ENCODE data around the gene KLHL29.

The KLHL29 gene

DNA sequence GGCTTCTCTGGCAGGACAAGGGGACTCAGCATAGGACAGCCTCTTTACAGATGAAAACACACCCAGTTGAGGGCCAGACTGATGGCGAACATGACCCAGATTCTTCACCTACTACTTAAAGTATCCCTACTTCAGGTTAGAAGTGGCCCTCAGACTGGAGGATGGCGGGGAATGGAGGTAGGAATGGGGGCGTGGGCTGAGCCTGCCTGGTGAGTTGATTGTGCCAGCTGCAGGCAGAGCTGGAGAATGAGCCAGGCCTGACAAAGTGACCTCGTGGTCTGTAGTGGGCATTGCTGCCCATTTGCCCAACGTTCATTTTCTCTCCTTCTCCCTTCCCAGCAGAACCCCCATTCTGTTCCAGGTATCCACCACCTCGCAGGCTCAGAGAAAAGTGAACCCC, 186.1 kb downstream of the KLHL29 start:
- DNase-seq (ENCODE audit: low read depth), result no peak

DNA sequence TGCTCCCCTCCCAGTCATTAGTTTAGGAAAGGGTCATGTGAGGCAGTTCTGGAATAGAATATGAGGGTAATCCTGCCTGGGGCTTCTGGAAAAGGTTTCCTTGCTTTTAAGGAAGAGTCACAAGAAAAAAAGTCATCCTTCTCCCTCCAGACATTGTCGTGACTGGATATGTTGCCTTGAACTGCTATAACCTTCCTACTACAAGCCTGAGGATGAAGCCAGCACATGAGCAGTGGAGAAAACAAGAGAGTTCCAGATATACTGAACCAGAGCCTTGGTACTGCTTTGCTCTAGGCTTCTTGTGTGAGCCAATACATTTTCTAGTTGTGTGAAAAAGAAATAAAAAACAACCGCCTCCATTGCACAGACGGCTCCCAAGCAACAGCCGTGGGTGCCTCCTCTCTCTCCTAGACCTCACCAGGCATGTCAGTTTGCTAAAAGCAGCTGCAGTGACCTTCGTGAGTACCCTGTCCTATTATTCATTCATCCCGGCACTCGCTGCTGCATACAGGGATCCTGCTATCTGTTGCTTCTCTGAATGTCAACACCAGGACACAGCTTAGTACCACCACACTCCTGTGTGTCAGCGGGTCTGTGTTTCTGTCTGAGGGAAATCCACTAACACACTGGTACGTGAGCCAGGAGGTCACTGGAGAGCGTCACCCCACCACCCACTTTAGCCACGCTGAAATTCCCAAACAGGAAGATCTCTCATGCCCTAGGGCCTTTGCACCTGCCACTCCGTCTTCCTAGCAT, 186.7 kb downstream of the KLHL29 start:
- DNase-seq (ENCODE audit: low read depth), result no peak

DNA sequence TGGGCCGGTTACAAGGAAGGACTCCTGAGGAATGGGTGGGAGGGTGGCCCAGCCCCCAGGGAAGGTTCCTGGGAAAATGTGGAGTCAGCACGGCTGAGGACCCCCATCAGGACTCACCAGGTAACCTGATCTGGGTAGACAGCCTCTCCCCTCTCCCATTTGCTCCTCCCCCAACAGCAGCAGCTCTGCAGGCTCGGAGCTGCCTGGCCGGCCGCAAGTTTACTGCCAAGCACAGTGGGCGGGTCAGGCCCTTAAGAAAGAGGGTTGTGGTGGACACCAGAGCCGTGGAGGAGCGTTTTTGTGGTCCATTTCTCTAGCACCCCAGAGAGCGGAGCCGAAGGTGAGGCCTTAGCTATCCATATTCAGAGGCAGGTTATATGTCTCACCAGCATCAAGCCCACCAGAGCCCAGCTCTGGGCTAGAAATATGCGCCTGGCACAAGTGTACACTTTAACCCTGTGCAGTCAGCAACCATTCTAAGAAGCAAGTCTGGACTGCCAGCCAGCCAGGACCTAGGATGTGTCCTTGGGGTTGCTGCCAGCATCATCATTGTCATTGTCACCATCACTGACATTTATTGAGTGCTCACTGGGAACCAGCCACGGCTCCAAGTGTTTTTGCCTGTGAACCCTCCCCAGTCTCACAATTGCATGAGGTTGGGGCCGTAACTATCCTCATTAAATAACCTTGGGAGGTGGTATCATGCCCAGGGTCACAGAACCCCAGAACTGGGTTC, 190.1 kb downstream of the KLHL29 start:
- DNase-seq (ENCODE audit: low read depth), result no peak

DNA sequence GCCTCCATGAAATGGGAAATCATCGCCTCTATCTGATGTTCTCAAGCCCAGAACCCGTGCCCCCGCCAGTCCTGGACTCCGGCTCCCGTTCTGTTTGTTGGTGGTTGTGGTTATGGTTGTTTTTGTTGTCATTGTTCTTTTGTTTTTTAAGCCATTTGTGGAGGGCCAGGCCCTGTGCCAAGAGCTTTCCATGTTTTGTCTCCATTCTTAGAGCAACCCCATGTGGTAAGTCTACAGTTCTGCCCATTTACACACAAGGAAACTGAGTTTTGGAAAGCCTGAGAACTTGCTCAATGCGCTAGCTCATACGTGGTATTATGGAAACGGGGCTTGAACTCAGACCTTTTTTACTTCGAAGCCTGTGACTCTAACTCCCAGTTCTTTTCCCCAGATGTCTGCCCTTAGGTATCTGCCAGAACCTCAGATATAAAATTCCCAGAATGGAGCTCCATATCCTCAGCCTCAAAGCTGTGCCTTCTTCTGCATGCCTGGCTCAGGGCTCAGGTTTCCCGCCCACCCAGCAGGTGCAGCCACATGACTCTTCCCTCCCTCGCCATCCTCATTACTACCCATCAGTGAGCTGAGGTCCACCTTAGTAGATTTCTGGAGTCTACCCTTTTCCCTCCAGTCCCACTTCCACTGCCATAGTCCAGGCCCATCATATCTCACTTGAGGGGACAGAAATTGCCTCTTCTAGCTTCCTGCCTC, 194.1 kb downstream of the KLHL29 start:
- DNase-seq (ENCODE audit: low read depth), result no peak

DNA sequence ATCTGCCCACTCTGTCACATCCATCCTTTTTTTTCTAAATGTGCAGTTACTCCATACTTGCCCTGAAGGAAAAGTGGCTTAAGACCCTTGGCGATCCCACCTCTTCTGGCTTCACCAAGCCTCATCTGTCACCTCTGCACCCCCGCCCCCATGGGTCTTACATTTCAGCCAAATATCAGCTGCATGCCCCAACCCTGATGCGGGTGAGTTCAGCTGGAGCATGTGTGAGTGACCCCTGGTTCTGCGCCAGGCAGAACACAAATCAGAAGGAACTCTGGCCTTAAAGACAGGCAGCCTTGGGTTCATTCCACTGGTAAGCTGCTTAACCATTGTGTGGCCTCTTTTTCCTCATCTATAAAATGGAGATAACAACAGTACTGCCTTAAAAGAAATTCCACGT, 194.7 kb downstream of the KLHL29 start:
- no peak for DNase-seq (ENCODE audit: low read depth)

DNA sequence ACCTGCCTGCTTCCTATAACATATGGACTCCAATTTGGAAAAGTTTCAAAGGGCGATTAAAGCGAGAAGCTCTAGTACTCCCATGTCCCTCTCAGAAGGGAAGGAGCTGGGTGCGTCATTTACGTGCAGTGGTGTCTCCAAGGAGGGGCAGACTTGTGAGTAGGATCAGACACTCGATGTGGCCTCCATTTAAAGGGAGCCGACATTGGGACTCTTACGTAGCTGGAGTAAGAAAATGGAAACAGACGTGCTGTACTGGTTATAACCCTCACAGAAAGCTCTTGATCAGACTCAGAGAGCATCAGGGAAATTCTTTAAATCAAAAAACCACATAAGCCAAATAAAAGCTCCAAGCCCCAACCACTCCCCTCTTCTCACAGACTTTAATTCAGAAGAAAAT, 198.5 kb downstream of the KLHL29 start:
- no peak for DNase-seq (ENCODE audit: low read depth)

DNA sequence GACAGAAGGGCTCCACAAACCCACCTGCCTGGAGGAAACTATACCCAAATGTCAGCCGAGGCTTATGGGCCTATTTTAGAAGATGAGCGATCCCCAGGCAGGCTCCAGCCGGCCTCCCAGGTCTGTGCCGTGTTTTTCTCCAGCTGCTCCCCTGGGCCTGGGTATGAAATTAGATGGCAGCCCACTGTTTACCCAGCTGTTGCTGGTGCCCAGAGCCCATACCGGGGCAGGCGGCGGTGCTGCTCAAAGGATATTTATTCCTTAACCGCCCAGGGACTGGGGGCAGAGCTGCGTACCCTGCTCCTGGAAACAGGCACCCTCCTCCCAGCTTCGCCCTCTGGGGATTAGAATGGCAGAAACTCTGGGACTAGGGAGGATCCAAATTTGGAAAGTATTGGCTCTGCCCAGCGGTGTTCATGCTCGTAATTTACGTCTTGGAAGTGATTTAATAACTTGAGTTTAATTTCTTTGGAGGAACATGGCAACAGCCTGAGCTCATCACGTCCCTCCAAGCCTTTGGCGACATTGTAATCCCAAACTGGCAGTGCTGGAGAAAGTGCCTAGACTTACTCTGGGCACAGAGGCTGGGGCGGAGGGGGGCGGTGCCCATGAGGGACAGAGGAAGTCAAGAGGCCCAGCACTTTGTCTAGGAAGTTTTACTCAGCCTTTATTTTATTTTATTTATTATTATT, 199.2 kb downstream of the KLHL29 start:
- DNase-seq (ENCODE audit: low read depth), result no peak

DNA sequence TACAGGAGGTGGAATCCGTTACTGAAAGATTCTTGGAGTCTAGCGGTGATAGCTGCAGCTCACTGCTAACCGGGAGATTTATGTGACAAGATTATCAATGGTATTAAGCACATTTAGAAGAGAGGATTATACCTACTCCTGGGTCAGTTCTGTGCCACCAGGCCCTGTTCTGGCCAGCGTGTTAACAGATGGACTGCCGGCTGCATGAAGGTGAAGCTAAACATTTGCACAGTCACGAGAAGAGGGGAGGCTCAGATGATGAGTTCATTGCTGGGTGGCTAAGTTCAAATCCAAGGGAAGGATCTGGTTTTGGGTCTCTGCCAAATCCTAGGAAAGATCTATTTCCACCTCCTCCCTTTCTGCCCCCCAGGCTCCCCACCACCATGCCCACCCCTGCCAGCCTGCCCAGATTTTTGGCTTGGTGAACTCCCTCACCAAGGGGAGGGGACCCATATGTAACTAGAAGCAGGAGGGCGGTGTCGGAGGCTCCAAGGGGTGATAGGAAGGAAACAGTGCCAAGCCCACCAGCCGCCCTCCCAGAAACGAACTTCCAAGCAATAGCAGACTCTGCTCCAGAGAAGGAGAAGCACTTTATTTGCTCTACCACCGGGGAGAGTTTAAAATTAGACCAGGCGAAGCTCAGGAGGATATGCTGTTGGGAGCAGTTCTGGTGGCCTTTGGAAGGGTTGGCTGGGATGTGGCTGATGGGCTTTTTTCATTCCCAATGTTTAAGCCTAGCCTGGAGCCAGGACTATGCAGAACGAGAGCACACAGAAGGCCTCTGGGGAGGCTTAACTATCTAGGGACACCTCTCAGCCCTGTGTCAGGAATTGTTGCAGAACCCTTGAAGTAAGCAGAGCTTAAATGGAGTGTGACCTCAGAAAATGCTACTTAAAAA, 200.5 kb downstream of the KLHL29 start:
- DNase-seq (ENCODE audit: low read depth), result no peak

DNA sequence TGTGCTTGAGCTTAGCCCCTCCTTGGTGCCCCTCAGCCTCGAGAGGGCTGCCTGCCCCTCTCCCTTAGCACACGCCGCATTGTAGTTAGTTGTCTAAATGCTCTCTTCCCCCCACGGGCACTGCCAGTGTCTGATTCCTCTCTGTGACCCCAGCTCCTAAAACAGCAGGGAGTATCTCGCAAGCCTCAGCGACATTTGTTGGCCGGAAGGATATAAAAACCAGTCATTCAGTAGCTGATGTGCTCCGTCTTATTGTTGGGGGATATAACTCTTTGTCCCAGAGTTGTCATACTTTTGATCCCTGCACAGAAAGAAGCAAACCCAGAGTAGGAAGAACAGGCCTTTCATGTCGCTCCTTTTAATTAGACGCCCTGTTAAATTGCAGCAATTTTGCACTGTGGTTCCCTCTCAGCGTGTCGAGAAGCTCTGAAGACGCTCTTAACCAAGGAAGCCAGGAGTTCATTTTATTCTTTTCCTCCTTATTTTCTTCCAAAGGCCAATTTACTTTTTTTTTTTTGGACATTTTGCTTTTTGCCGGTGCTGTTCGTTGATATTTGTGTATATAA, 201.8 kb downstream of the KLHL29 start:
- DNase-seq (ENCODE audit: low read depth), result no peak

DNA sequence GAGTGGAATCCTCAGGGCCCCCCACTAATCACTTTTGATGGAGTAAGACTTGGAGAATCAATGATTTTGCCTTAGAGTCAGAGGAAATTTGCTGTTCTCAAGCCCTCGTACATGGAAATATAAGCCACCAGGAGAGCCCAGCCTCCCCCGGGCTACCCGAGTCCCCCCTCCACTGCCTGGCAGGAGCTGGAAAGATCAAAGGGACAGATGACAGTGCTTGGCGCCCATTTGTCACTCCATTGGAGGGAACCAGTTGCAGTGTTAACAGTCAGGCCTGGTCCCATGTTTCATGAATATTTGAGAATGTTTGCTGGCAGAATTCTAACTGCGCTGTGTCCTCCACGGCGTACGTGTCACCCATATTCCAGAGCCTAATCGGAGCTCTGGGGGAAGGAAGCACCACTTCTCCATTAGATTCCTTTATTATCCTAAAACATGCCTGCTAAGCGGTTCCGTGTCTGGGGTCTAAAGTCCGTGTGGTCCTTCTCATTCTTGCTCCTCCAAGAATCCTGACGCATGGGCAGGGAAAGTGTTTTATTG, 202.4 kb downstream of the KLHL29 start:
- no peak for DNase-seq (ENCODE audit: low read depth)

DNA sequence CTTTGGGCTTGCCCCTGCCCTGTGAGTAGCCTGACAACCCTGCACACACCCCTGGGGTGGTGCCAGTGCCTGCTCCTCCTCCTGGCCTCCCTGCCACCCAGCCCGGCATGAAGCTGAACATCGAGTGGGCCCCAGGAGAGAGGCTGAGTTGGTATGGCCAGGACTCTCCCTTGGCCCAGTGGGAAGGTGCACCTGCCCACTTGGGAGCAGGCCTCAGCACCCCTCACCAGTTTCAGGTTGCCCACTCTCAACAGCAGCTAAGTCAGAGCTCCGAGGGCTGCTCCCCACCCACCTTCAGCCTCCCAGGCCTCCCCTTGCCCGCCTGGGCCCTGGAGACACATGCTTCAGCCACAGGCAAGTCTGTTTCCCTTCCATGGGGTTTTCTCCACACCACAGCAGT, 203.1 kb downstream of the KLHL29 start:
- DNase-seq (ENCODE audit: low read depth), result no peak

DNA sequence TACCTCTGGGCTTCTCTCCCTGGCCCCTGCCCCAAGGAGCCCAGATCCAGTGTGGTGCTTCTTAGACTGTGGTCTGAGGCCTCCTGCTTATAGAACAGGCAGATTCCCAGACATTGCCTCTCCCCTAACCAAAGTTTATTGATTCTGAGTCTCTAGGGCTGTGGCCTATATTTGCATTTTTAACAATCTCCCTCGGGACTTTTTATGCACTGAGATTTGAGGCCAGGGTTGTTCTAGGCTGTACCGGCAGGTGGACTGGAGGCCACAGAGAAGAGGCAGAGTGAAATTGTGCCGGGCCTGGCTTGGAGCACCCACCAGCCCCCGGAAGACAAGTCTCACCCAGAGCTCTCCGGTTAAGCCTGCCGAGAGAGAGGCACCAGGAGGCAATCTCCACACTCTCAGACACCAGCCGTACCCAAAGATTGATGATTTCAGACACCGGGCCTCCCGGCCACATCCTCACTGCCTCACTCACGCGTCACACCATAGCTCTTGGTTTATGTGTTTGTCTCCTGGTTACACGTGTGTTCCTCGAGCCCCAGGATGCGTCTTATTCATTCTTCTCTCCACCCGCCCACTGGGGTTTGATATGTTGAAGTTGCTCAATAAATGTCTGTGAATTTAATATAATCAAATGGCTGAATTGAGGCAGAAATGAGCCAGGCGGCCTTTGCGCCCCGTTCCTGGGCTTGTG, 203.7 kb downstream of the KLHL29 start:
- DNase-seq (ENCODE audit: low read depth), result no peak

DNA sequence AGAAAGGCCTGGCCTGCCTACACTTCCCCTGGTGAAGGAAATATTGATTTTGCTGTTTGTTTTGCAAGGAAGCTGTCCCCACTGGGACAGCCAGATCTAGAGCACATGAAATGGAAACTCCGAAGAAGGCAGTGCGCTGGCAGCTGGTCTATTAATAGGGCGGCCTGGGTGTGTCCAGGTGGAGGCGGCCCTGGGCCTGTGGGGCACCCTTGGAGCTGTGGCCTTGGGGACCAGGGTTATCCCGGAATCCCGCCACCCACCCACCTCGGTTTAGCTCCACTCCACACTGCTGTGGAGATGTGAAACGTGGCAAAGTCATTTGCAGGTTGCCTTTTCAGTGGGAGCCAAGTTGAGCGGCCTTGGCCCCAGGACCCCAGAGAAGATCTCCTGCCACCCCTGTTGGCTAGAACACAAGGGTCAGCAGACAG, 204.3 kb downstream of the KLHL29 start:
- no peak for DNase-seq (ENCODE audit: low read depth)

DNA sequence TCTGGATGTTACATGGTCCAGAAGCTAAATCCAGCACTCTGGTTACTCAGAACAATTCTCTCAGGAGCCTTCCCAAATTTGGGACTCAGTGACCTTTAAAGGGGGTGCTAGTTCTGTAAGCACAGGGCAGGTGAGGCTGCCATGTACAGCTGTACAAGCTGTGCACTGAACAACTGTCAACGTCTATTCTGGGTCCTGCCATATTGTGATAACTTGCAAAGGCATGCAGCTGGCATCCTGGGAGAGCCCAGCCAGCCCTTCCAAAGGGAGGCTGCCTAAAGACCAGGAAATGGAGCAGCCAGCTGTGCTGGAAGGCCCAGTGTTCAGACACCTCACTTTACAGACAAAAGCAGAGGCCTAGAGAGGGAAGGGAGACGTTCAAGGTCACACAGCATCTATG, 204.8 kb downstream of the KLHL29 start:
- peak; percentile 32 for DNase-seq (ENCODE audit: low read depth)

DNA sequence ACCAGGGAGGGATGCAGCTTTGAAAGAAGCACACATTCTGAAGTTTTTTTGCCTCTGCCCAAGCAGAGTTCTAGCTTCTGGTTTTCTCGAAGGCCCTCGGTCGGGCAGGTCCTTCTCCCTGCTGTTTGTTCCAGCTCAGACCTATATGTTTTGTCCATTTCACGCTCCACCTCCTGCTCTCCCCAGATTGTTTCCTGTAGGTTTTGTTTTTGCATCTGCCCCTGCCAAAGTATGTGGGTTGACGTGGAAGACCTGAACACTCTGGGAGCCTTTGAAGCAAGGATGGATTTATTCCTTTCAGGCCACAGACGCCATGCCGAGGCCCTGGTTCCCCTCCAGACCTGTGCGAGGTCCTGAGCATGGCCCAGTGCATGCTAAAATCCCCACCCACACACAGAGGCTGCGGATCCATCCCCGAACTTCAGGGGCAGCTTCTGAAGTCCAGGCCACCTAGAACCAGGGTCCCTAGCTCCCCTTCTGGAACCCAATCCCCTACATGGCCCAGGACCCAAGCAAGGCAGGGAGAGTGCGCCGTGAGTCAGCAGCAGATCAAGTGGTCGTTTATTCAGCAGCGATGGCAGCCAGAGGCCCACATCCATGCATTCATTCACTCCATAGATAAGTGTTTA, 205.4 kb downstream of the KLHL29 start:
- DNase-seq (ENCODE audit: low read depth), result no peak

DNA sequence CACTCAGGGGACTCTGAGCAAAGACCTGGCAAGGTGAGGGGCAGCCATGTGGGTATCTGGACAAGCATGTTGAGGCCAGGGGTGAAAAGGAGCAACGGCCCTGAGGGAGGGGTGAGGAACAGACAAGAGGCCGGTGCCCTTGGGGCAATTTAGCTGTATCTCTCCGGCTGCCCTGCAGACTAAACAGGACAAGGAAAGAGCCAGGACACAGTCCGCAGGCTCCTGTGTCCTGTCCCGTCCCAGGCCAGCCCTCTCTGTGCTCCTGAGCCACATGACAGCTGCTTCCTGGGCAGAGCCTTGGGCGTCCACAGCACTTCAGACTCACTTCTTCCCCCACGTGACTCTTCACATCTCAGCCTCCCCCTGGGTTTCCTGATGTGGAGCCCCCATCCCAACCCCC, 206.1 kb downstream of the KLHL29 start:
- DNase-seq (ENCODE audit: low read depth), result no peak

DNA sequence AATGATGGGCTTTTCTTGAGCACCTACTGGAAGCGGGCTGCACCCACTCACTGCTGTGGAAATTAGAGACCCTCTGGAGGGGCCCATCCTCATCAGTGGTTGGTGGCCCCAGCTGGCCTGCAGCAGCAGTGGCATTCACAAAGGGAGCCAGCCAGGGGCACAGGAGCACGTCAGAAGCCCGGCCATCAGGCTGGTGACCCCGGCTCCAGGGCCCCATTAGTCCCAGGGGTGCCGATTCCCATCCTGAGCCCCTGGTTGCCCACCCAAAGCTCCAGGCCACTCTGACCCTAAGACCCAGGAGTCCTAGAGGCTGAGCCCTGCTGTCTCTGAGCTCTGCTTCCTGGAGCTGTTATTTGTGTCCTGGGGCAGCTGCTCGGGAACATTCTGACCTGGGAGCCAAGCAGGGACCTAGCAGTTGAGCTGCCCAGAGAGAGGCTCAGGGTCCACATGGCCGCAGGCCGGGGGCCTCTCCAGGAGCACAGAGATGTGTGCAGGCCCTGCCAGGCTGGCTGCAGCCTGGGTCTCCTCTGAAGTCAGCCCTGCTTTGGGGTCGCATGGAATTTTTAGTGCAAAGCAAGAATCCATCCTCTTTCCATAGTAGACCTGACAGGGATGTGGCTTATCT, 207.2 kb downstream of the KLHL29 start:
- DNase-seq (ENCODE audit: low read depth), result no peak

DNA sequence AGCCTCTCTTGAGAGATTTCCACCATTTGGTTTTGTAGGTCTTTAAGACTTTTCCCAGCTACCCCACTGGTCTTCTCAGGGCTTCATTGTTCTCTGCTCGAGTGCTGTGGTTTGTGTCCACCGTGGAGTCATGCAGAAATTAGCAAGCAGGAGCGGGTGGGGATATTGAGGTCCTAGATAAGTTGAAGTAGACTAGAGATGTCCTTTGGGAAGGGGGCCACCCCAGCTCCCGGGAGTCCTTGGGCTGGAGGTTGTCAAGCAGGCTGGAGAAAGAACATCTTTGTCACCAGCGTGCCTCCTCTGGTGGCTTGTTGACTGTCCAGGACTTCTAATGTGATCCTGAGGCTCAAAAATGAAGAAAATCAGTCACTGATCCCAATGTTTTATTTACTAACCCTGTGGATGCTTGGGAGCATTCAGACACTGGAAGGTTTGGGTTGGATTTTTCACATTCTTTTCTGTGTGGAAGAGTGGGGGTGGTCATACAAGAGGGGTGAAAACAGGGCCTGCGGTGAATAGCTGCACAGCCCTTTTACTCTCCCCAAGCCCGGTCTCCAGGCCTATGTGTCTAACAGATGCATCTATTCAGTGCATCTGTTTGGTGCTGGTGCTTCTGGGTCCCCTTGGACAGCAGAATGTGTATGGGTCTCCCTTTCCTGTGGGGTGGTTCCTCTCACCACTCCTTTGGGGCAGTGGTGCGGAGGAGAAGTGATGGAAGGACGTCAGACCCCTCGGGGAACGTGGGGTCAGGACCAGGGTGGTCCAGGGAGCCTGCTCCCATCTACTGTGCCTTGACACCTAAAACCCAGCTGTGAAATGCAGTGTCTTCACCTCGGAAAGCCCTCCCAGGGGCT, 208.1 kb downstream of the KLHL29 start:
- peak; percentile 44 for DNase-seq (ENCODE audit: low read depth)

All from EH (cell line).